ENCODE measurements around the gene TLE1.

GRCh38 chr9:81563020-81563407 is 126.3 kb downstream of the TLE1 start:
- TF ChIP-seq CTCF (conservative IDR thresholded peaks at IDR 0.05 in 1 of 2, IDR thresholded peaks at IDR 0.05 in 1 of 2; ENCODE audit: extremely low read depth in 1 of 2, insufficient read depth in 1 of 2, low read depth in 1 of 2, low read length in 2 of 2), result no peak
- no peak for TF ChIP-seq EZH2 (IDR thresholded peaks at IDR 0.05; ENCODE audit: borderline replicate concordance, low read length)
